GM10847 (cell line): ENCODE data around the gene AP3B1.

Experiments used
- POLR2A ChIP-seq: IDR thresholded peaks from 2 replicates; pipeline ENCODE4 v1.6.1; 2011; ENCODE audit not compliant: insufficient read length; ENCODE audit errors: extremely low read depth

AP3B1 gene

DNA sequence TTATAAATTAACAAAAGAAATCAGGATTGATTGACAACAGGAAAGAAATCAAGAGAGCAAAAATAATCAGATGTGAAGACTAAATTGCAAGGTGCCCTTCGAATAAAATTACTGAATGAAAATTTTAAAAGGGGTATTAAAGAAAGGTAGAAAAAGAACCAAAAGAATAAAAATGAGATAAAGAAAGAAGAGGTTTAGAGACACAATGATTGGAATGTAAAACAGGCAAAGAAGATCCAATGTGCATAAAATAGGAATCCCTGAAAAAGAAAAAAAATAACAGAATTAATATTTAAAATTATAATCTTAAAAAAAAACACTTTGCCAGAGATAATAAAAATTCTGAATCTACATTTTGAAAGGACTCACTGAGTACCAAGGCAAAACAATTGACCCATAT, 73.0 kb downstream of the AP3B1 start:
- TF ChIP-seq POLR2A, result no peak

DNA sequence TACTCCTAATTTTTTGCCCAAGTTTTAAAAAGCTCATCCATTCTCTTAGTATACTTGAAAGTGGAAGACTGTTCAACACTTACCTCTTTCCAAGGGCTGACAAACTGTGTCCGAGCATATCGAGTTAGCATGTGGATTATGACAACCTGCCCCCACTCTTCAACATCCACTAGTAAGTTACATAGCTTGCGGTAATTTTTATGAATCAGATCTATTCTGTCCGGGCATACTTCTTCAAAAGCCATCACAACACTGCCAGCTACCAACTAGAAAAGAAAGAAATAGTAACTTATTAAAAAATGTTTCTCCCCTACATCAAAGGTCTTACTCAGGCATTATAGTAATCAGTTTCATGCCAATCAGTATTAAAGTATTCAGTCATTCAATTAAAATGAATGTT, 78.5 kb downstream of the AP3B1 start:
- TF ChIP-seq POLR2A, result no peak

DNA sequence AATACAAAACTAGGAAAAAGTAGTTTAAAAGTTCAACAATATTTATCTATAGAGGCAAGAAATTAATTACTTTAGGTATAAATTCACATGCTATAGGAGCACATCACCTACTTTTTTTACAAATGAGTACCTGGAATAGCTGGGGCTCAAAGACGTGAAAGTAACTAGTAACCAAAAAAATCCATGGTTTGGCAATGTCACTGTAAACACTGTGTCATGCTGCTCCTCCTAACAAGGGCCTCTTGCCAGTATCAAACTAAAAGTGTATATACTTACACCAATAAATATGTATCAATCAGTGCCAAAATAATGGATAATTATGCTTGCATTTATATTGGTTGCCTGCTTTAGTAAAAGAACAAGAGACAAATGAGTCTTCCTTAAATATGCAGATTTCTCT, 78.9 kb downstream of the AP3B1 start:
- TF ChIP-seq POLR2A, result no peak

DNA sequence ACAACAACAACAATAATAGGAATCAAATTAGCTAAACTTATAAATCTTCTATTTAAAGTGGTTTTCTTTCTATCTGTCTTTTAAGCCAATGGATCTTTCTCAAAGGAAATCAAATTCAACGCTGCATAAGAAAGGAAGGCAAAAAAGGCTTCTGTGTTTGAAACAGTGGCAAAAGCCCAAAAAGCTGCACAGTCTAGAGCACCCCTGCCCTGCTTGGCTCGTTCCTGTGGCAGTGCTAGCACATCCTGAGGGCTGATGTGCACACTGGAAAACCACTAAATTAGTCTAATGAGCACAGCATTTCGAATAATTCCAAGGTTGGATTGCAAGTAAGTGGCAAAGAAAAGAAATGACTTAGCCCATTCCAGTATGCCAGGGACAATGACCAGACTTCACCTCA, 80.7 kb downstream of the AP3B1 start:
- TF ChIP-seq POLR2A, result no peak

DNA sequence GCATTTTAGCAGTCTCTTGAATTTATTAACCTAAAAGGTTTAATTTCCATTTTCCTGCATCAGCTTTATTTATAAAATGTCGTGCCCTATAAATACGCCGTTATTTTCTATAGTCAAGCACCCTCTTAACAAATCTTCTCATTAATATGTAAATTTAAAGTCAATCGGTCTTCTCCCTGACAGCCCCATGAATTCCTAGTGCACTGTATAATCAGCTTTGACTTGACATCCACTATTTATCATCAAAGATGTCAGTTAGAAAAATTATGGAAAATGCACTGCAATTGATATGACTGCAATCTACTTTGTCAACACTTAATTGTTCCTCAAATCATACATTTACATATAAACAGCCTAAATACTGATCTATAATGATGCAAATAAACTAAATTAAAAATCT, 83.4 kb downstream of the AP3B1 start:
- no peak for TF ChIP-seq POLR2A

DNA sequence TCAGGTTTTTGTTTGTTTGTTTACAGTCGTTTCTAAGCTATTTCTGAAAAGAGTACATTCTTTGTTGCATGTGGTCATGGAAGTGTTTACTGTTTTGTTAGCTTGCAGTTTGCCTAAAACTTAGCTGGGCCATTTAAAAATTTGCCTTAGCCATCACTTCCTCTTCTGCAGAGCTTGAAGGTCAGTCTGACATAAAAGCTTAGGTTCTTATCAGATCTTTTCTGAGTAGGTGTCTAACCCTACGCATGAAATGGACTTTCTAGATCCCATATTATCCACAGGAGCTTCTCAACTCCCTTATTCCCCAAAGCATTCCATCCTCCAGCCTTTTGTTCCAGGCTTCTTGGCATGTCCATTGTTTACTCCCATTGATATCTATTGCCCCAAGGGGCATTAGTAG, 90.3 kb downstream of the AP3B1 start:
- no peak for TF ChIP-seq POLR2A

DNA sequence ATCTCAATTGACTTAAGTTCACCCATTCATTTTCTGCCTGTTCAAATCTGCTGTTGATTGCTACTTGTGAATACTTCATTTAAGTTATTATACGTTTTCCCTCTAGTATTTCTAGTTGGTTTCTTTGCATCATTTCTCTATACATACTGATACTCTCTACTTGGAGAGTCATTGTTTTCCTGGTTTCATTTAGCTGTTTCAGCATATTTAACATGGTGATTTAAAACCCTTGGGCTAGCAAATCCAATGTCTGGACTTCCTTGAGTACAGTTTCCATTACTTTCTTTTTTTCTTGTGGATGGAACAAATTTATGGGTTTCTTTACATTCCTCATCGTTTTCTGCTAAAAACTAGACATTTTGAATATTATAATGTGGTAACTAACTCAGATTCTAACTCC, 90.7 kb downstream of the AP3B1 start:
- no peak for TF ChIP-seq POLR2A

DNA sequence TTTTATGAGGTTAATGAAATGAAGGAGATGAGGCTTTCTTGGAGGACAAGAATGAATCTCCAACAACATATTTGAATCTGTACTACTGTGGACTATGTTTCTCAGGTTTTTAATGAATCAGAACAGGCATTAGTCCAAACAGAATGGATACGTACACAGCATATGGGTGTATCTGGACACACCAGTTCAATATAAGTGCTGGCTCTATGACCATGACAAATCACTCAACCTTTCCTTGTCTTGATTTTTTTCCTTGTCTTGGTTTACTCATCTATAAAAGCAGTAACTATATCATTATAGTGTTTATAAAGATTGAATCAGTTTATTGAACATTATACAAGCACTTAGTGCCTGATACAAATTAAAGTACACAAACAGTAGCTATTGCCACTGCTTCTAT, 104.1 kb downstream of the AP3B1 start:
- no peak for TF ChIP-seq POLR2A

DNA sequence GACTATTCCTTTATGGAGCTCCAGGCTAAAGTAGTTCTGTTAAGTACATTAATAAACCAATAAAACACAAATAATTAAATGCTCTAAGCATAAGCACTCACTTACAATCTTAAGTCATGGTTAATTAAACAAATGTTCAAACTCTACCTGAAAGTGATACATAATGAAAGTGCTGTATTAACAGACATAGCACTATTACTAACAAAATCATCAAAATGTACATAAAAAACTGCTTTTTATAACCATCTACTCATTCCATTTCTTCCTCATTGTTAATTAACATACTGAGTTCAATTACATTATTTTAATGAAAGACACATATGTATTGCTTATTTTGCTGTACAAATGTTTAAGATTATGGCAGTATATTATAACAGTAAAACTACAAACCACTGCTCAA, 107.3 kb downstream of the AP3B1 start:
- TF ChIP-seq POLR2A, result no peak

DNA sequence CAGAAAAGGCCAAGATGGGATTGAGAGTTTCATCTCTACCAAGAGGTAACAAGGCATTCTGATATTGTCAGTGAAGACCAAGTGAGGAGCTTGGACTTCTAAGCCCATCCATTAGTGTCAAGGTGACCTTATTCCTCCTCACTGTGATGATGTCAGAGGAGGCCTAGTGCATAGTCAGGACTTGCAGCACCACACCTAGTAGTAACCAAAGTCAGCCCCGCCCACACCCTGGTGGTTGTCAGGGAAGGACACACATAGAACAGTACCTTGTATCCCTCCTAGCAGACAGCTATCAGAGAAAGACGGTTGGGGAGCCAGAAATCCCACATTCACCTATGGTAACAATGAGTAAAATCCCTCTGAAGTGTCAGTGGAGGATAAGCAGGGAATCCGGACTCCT, 111.7 kb downstream of the AP3B1 start:
- TF ChIP-seq POLR2A, result no peak

DNA sequence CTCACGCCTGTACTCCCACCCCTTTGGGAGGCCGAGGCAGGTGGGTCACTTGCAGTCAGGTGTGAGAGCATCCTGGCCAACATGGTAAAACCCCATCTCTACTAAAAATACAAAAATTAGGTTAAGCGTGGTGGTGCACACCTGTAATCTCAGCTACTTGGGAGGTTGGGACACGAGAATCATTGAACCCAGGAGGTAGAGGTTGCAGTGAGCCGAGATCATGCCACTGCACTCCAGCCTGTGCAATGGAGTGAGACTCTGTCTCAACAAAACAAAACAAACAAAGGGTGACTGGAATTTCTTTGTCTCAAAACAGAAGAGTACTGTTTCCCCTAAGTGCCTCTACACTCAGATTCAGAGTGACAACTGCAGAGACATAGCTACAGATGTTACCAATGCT, 116.1 kb downstream of the AP3B1 start:
- no peak for TF ChIP-seq POLR2A

DNA sequence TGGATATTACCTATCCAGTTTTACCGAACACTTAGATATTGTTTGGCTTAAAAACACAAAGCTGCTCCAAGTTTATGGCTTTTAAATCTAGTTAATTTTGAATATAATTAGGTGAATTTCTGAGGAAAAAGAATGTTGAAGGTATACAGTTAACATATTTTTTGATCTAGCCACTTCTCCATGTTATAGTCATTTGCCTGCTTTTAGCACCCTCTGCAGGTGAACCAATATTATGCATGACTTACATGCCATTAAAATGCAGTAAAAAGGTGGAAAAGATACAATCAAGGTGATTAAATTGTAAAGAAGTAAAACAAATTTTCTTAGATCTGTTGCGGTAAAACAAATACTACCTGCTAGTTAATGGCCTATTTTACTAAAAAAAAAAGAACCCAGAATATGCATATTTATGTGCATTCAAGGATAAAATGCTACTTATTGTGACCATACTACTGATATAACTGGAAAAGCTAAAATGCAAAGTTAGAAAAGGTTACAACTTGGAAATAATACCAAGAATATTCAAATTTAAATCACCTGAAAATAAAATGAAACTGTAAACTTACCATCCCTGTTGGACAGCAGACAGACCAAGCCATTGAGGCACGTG, 132.1 kb downstream of the AP3B1 start:
- no peak for TF ChIP-seq POLR2A

DNA sequence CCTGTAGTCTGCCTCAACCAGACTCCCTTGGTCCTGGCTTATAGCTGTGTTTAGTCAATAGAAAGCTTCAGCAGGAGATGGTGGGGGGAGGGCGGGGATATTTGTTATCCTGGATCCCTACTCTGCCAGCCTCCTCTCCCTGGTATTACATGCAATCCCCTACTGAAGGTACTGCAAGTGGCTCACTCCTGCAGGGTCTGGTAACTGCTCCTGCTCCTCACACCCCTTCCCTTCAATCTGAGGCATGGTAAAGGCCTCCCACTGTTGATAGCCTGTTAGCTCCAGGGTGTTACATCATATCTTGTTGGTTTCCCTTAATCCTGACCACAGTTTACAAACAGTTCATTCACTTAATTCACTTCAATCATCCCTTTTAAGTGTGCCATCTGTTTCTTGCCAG, 137.5 kb downstream of the AP3B1 start:
- TF ChIP-seq POLR2A, result no peak

DNA sequence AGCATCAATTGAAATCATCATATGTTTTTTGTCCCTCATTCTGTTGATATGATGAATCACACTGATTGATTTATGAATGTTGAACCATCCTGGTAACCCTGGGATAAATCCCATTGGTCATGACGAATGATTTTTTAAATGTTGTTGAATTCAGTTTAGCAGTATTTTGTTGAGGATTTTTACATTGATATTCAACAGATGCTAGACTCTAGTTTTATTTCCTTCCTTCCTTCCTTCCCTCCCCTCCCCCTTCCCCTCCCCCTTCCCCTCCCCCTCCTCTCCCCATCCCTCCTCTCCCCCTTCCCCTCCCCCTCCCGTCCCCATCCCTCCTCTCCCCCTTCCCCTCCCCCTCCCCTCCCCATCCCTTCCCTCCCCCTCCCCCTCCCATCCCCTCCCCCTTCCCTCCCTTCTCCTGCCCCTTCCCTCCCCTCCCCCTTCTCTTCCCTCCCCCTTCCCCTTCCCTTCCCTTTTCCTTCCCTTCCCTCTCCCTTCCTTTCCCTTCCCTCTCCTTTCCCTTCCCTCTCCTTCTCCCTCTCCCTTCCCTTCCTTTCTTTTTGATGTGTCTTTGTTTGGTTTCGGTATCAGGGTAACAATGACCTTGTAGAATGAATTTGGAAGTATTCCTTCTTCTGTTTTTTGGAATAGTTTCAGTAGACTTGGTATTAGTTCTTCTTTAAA, 142.8 kb downstream of the AP3B1 start:
- no peak for TF ChIP-seq POLR2A

DNA sequence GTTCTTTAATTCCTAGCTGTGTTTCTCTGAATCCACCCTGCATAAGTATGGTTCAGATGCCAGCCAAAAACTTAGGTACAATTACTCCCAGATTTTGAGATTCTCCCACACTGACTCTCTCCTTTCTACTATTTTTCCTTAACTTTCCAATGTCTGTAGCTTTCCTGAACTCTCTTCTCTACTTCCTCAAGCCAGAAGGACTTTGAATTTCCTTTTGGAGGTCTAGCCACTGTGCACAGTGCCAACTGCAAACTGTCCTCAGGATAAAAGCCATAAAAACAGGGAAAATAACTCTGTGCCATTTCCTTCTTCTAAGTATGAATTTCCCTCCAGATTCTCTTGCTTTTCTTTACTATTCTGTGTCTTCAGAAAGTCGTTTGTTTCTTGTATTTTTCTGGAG, 157.2 kb downstream of the AP3B1 start:
- no peak for TF ChIP-seq POLR2A

DNA sequence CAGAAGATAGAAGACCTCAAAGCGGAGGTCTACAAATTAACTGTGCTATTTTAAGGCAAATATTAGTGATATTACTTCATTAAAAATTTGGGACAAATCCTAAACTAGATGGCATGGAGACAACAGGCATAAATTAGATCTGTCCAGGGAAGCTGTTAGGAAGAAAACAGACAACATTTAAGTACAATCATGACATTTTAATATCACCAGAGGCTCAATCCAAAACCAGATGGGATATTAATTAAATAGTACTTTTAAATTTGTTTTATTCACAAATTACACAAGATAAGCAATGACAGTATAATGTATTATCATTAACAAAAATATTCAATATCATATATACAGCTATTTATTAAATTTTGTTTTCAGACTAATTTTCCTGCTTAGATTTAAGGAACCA, 161.1 kb downstream of the AP3B1 start:
- no peak for TF ChIP-seq POLR2A

DNA sequence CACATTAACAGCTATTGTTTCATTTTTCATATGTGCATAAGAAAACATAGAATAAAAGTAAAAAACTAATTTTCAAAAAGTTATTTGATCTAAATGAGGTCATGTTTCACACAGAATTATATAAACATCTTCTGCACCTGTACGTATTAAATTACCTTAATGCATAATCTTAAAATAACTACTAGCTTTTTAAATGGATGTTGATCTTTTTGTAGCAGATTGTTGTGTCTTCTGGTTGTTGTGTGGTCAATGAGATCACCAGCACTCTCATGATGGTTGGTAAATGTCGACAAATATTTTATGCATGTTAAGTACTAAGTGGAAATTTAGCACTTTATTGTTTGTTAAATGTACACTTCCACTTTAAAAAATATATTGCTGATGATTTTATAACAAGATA, 162.0 kb downstream of the AP3B1 start:
- TF ChIP-seq POLR2A, result no peak

DNA sequence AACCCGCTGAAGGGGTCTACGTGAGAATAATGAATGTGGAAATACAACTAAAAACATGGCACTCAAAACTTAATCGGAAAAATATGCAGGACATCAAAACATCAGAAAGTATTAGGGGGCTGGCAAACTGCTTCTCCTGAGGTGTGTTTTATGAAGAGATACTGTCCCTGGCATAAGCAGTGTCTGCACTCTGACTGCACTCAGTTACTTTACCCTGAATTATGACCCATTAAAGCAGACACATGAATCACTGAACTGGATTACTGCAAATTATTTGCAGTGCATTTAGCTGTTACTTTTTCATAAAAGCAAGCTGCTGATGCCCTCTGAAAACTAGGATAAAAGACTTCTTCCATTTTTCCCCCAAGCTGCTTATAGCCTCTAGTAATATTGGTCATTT, 164.9 kb downstream of the AP3B1 start:
- TF ChIP-seq POLR2A, result no peak

DNA sequence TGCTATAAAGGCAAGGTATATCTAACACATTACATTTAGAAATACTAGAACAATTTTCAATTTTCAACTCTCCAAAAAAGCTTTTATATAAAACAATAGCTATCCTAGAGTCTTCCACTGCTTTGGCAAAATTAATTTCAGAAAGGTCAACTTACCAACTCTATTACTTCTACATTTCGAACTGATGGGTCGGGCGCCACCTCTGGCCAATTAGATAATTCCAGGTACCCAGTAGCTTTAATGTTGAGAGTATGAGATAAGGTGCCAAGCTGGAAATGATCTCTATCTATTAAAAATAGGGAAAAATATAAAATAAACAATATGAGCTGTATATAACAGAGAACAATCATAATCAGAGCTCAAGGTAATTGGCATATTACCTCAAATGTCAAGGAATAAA, 166.6 kb downstream of the AP3B1 start:
- TF ChIP-seq POLR2A, result no peak
